ENCODE measurements around the gene PAX5.

Gene PAX5

GRCh38 chr9:36834736-36835135 is 199.3 kb downstream of the PAX5 start:
- DNase-seq (ENCODE audit: low read depth in 2 of 2) = no peak

GRCh38 chr9:36833954-36834353 is 200.1 kb downstream of the PAX5 start:
- DNase-seq (ENCODE audit: low read depth in 2 of 2) = no peak

- no peak for DNase-seq (ENCODE audit: low read depth in 2 of 2)
Observed at GRCh38 chr9:36832164-36832795, 201.8 kb downstream of the PAX5 start.

GRCh38 chr9:36831381-36832161 is 202.5 kb downstream of the PAX5 start:
- DNase-seq (ENCODE audit: low read depth in 2 of 2) = no peak

- no peak for DNase-seq (ENCODE audit: low read depth in 2 of 2)
Observed at GRCh38 chr9:36828611-36829013, 205.5 kb downstream of the PAX5 start.

GRCh38 chr9:36827593-36827992 is 206.5 kb downstream of the PAX5 start:
- no peak for DNase-seq (ENCODE audit: low read depth in 2 of 2)

- no peak for DNase-seq (ENCODE audit: low read depth in 2 of 2)
Observed at GRCh38 chr9:36826581-36826980, 207.5 kb downstream of the PAX5 start.

- DNase-seq (ENCODE audit: low read depth in 2 of 2) = no peak
Observed at GRCh38 chr9:36825179-36825578, 208.9 kb downstream of the PAX5 start.

GRCh38 chr9:36823934-36824333 is 210.1 kb downstream of the PAX5 start:
- no peak for DNase-seq (ENCODE audit: low read depth in 2 of 2)

GRCh38 chr9:36823466-36823865 is 210.6 kb downstream of the PAX5 start:
- DNase-seq (ENCODE audit: low read depth in 2 of 2) = no peak

- no peak for DNase-seq (ENCODE audit: low read depth in 2 of 2)
Observed at GRCh38 chr9:36822201-36822600, 211.9 kb downstream of the PAX5 start.

GRCh38 chr9:36820392-36820861 is 213.6 kb downstream of the PAX5 start:
- no peak for DNase-seq (ENCODE audit: low read depth in 2 of 2)

GRCh38 chr9:36818965-36819870 is 214.8 kb downstream of the PAX5 start:
- no peak for DNase-seq (ENCODE audit: low read depth in 2 of 2)

GRCh38 chr9:36818242-36818938 is 215.7 kb downstream of the PAX5 start:
- DNase-seq (ENCODE audit: low read depth in 2 of 2) = no peak

- no peak for DNase-seq (ENCODE audit: low read depth in 2 of 2)
Observed at GRCh38 chr9:36817160-36817834, 216.8 kb downstream of the PAX5 start.

- no peak for DNase-seq (ENCODE audit: low read depth in 2 of 2)
Observed at GRCh38 chr9:36816371-36816770, 217.7 kb downstream of the PAX5 start.

GRCh38 chr9:36815566-36816348 is 218.3 kb downstream of the PAX5 start:
- no peak for DNase-seq (ENCODE audit: low read depth in 2 of 2)

GRCh38 chr9:36815023-36815422 is 219.0 kb downstream of the PAX5 start:
- no peak for DNase-seq (ENCODE audit: low read depth in 2 of 2)

- DNase-seq (ENCODE audit: low read depth in 2 of 2) = no peak
Observed at GRCh38 chr9:36813154-36813553, 220.9 kb downstream of the PAX5 start.

GRCh38 chr9:36812556-36812955 is 221.5 kb downstream of the PAX5 start:
- no peak for DNase-seq (ENCODE audit: low read depth in 2 of 2)

All from stimulated activated CD8-positive, alpha-beta memory T cell treated with anti-CD3 and anti-CD28 coated beads, Interleukin-7, amount 100 ng/mL, for 4 hours (primary cell).